Common myeloid progenitor, CD34-positive (primary cell): ENCODE results near the gene WHRN.

Source experiments
- CTCF ChIA-PET: fragments of 350-600 bp; sonication (Branson Sonifier 250); formaldehyde crosslinking; loops from one replicate; lab custom pipeline; 2021; ENCODE audit warnings: antibody characterized with exemption; lab: Charles Lee
- POLR2A ChIA-PET: fragments of 350-600 bp; sonication (Branson Sonifier 250); formaldehyde crosslinking; loops from one replicate; lab custom pipeline; 2021; ENCODE audit warnings: antibody characterized with exemption; lab: Charles Lee
- DNase-seq, 3 donors: peaks; one replicate each; pipeline versions ENCODE4 v3.0.0 to v3.0.0-alpha.2; 2013
- H3K27ac ChIP-seq, 2 experiments: 1 replicate in 1 of 2; 2 replicates in 1 of 2; pipeline ENCODE4 v1.7.0; 2013; ENCODE audit warnings: inconsistent platforms in 2 of 2, low read length in 2 of 2, mild to moderate bottlenecking in 2 of 2, low read depth in 1 of 2, moderate library complexity in 1 of 2; ENCODE audit not compliant: severe bottlenecking in 2 of 2, insufficient read depth in 1 of 2, poor library complexity in 1 of 2
- H3K27me3 ChIP-seq, 5 experiments: replicated peaks in 2 of 5; 1 replicate in 3 of 5; 2 replicates in 2 of 5; pipeline versions ENCODE4 v1.6.1 to v1.7.0; 2013; ENCODE audit warnings: low read length in 4 of 5, mild to moderate bottlenecking in 2 of 5, moderate library complexity in 2 of 5, inconsistent platforms in 1 of 5; ENCODE audit not compliant: insufficient read depth in 5 of 5, control insufficient read depth in 4 of 5
- H3K36me3 ChIP-seq, 4 experiments: 1 replicate in 2 of 4; 2 replicates in 2 of 4; pipeline versions ENCODE4 v1.6.1 to v1.7.0; 2013; ENCODE audit warnings: low read length in 3 of 4, control low read depth in 1 of 4, mild to moderate bottlenecking in 1 of 4; ENCODE audit not compliant: control insufficient read depth in 4 of 4, insufficient read depth in 4 of 4
- H3K4me1 ChIP-seq, 4 experiments: 1 replicate in 3 of 4; 2 replicates in 1 of 4; pipeline versions ENCODE4 v1.6.1 to v1.7.1; 2013; ENCODE audit warnings: low read length in 3 of 4, mild to moderate bottlenecking in 3 of 4, control low read depth in 1 of 4, inconsistent platforms in 1 of 4, moderate library complexity in 1 of 4; ENCODE audit not compliant: control insufficient read depth in 4 of 4, insufficient read depth in 4 of 4; ENCODE audit errors: control extremely low read depth in 1 of 4
- H3K4me3 ChIP-seq, 7 experiments: 1 replicate in 4 of 7; 2 replicates in 3 of 7; pipeline versions ENCODE4 v1.5.1 to v1.7.0; 2013; ENCODE audit warnings: mild to moderate bottlenecking in 7 of 7, low read length in 6 of 7, moderate library complexity in 6 of 7, inconsistent platforms in 2 of 7, low read depth in 2 of 7, control low read depth in 1 of 7; ENCODE audit not compliant: insufficient read depth in 4 of 7, control insufficient read depth in 1 of 7; ENCODE audit errors: extremely low read depth in 1 of 7
- H3K9me3 ChIP-seq, 5 experiments: 1 replicate in 4 of 5; 2 replicates in 1 of 5; pipeline versions ENCODE4 v1.6.1 to v1.7.1; 2013; ENCODE audit warnings: low read length in 4 of 5, mild to moderate bottlenecking in 2 of 5, inconsistent platforms in 1 of 5, low read depth in 1 of 5, moderate library complexity in 1 of 5; ENCODE audit not compliant: control insufficient read depth in 4 of 5, insufficient read depth in 2 of 5; ENCODE audit errors: control extremely low read depth in 1 of 5
- WGBS: methylation state at CpG from one replicate; pipeline ENCODE4 v1.1.5; 2013; ENCODE audit not compliant: insufficient coverage; 5-methylcytosine and 5-hydroxymethylcytosine counted together

Gene WHRN

GRCh38 chr9:114367366-114367765 lies 137.9 kb downstream of the WHRN start:
- Histone ChIP-seq H3K36me3 (peaks cover 22 to 89% (median 47%) of the 10 kb centered on the region in 4 experiments), H3K27me3 (no peaks in the 10 kb centered on the region), H3K27ac (peak overlapping the region; percentile 58 to 60), H3K9me3 (no peaks in the 10 kb centered on the region), H3K4me3 (peak overlapping the region in 1 of 7 experiments; percentile 10), H3K4me1 (peaks cover 47 to 91% (median 81%) of the 10 kb centered on the region in 4 experiments)
- POLR2A ChIA-PET, result interaction anchor here (2.5 kb wide), 1 partner anchor 20 kb away, joined by 8 read pairs; the partner anchor contains the start of gene AKNA
- DNase-seq, result no peak
- CTCF ChIA-PET, result interaction anchor here (0.8 to 15.2 kb wide), 4 partner anchors 12 to 28 kb away, joined by 3 to 255 read pairs (median 4); partner anchors contain the start of gene AKNA
- WGBS, result 64% methylated on average over 2 of the region's 6 CpGs

- Histone ChIP-seq H3K27me3 (no peaks in the 10 kb centered on the region), H3K27ac (peak overlapping the region; percentile 58 to 60), H3K4me1 (peaks cover 45 to 82% (median 73%) of the 10 kb centered on the region in 4 experiments), H3K36me3 (peaks cover 27 to 89% (median 51%) of the 10 kb centered on the region in 4 experiments), H3K9me3 (no peaks in the 10 kb centered on the region), H3K4me3 (peak overlapping the region in 2 of 7 experiments; percentile 7 to 19)
- CTCF ChIA-PET, result interaction anchor here (0.8 to 15.2 kb wide), 7 partner anchors 11 to 28 kb away, joined by 3 to 255 read pairs (median 4); partner anchors contain the start of gene AKNA
- 31% methylated on average over 8 of the region's 10 CpGs for WGBS
- DNase-seq, result peak in 2 of 3 donors; percentile 68 to 72
- POLR2A ChIA-PET, result interaction anchor here (2.5 kb wide), 1 partner anchor 21 kb away, joined by 8 read pairs; the partner anchor contains the start of gene AKNA
These were observed 138.7 kb downstream of the WHRN start for GRCh38 chr9:114366334-114367128.

- DNase-seq, result no peak
- H3K27ac ChIP-seq, result peak overlapping the region in 1 of 2 experiments; percentile 55
- peaks cover 35 to 91% (median 62%) of the 10 kb centered on the region in 4 experiments for H3K36me3 ChIP-seq
- CTCF ChIA-PET, result interaction anchor here (1.0 to 15.2 kb wide), 6 partner anchors 12 to 288 kb away, joined by 3 to 255 read pairs (median 4); partner anchors contain the start of gene AKNA
- POLR2A ChIA-PET, result interaction anchor here (2.5 kb wide), 1 partner anchor 23 kb away, joined by 8 read pairs; the partner anchor contains the start of gene AKNA
- H3K27me3 ChIP-seq, result no peaks in the 10 kb centered on the region
- no peak overlapping the region for H3K4me3 ChIP-seq
- peaks cover 40 to 69% (median 59%) of the 10 kb centered on the region in 4 experiments for H3K4me1 ChIP-seq
- H3K9me3 ChIP-seq, result no peaks in the 10 kb centered on the region
- no CpG with 5 or more reads among the region's 2 CpGs for WGBS
These were observed 140.1 kb downstream of the WHRN start for GRCh38 chr9:114365194-114365593.

GRCh38 chr9:114364134-114365041 lies 140.9 kb downstream of the WHRN start:
- DNase-seq, result peak; percentile 63 to 78 (median 75)
- H3K4me1 ChIP-seq, result peaks cover 40 to 61% (median 52%) of the 10 kb centered on the region in 4 experiments
- no peaks in the 10 kb centered on the region for H3K27me3 ChIP-seq
- POLR2A ChIA-PET, result interaction anchor here (0.9 kb wide), 1 partner anchor 23 kb away, joined by 3 read pairs; the partner anchor contains the start of gene AKNA
- CTCF ChIA-PET, result interaction anchor here (0.8 to 15.2 kb wide), 5 partner anchors 14 to 289 kb away, joined by 3 to 255 read pairs (median 4); partner anchors contain the start of gene AKNA
- peak overlapping the region in 1 of 7 experiments; percentile 23 for H3K4me3 ChIP-seq
- peaks cover 43 to 92% (median 65%) of the 10 kb centered on the region in 4 experiments for H3K36me3 ChIP-seq
- no peaks in the 10 kb centered on the region for H3K9me3 ChIP-seq
- 20% methylated on average over 1 of the region's 6 CpGs for WGBS
- peak overlapping the region in 1 of 2 experiments; percentile 55 for H3K27ac ChIP-seq

GRCh38 chr9:114363424-114363823 lies 141.8 kb downstream of the WHRN start:
- Histone ChIP-seq H3K27me3 (no peaks in the 10 kb centered on the region), H3K4me1 (peaks cover 38 to 53% (median 46%) of the 10 kb centered on the region in 4 experiments), H3K9me3 (no peaks in the 10 kb centered on the region), H3K4me3 (no peak overlapping the region), H3K36me3 (peaks cover 44 to 90% (median 66%) of the 10 kb centered on the region in 4 experiments), H3K27ac (peak overlapping the region in 1 of 2 experiments; percentile 55)
- DNase-seq, result no peak
- CTCF ChIA-PET, result interaction anchor here (0.8 to 15.2 kb wide), 2 partner anchors 13 to 26 kb away, joined by 3 to 255 read pairs; partner anchors contain the start of gene AKNA
- POLR2A ChIA-PET, result interaction anchor here (0.9 kb wide), 1 partner anchor 24 kb away, joined by 3 read pairs; the partner anchor contains the start of gene AKNA
- WGBS, result 50% methylated on average over 1 of the region's 2 CpGs

GRCh38 chr9:114362394-114362793 lies 142.9 kb downstream of the WHRN start:
- DNase-seq, result no peak
- 89% methylated on average over 10 of the region's 12 CpGs for WGBS
- H3K27me3 ChIP-seq, result no peaks in the 10 kb centered on the region
- H3K27ac ChIP-seq, result no peak overlapping the region
- H3K4me1 ChIP-seq, result peaks cover 30 to 43% (median 40%) of the 10 kb centered on the region in 4 experiments
- peaks cover 47 to 90% (median 65%) of the 10 kb centered on the region in 4 experiments for H3K36me3 ChIP-seq
- POLR2A ChIA-PET, result interaction anchor here (0.6 to 1.2 kb wide), 2 partner anchors 9 to 11 kb away, joined by 3 read pairs; no protein-coding TSS in a partner anchor
- H3K4me3 ChIP-seq, result no peak overlapping the region
- CTCF ChIA-PET, result interaction anchor here (15.2 kb wide), 1 partner anchor 27 kb away, joined by 255 read pairs; the partner anchor contains the start of gene AKNA
- H3K9me3 ChIP-seq, result no peaks in the 10 kb centered on the region
